GM18907 (cell line): ENCODE results near the gene MSLN.
"Not testable (repeated sequence)": the region's sequence is repeated elsewhere in the genome, so short reads cannot be mapped to it uniquely, and the experiment has no call there.

Experiments
- ATAC-seq: cut with Tn5 transposase; IDR thresholded peaks from one replicate; pipeline ENCODE4 v1.9.1; 2021; ENCODE audit warnings: mild to moderate bottlenecking, moderate library complexity; ENCODE audit not compliant: unreplicated experiment

The MSLN gene

DNA sequence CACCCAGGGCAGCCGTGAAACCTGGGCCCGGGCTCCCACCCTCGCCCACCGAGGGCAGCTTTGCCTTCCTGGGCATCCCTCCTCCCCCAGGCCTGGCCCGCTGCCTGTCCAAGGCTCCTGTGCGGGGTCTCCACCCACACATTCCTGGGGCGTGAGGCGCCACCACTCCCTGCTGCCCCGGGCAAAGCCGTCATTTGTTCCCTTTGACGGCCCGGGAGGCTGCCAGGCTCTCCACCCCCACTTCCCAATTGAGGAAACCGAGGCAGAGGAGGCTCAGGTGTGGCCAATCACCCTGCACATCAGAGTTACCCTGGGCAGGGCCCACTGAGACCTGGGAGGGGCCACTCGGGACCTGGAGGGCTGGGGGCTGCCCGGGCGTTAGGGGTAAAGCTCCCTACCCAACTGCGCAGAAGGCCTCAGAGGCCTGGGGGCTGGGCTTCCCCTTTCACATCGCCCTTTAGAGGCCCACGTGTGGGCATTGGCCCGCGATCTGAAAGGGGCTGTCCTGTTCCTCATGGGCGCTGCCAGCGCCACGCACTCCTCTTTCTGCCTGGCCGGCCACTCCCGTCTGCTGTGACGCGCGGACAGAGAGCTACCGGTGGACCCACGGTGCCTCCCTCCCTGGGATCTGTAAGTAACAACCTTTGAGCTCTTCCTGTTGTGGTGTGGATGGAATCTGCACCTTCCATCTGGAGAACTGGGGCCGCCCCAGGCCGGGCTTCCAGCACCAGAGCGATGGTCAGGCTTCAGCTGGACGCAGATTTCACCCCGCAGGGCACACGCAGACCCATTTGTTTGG, at the start of gene MSLN:
MSLN (plus strand) TSS at position 190 of the 799 bp plus-strand sequence. CDS start 1,947 bp downstream, outside the sequence.
- ATAC-seq, result no peak

DNA sequence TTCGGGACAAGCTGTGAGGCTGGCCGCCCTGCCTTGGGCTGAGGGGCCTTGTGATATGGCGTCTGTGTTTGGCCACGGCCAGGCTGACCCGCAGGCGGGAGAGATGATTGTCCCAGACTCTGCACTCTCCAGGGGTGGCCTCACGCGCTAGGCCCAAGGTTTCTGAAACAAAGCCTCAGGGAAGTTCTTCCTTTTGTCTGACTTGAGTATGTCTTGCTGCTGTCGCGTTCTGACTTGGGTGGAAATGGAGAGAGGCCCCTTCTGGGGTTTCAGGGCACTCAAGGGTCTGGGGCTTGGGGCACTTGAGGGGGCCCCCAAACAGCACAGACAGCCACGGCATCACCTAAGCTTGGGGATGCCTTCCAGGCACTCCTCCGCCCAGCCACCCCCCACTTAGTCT, 49.5 kb upstream of the MSLN start:
- no peak for ATAC-seq

DNA sequence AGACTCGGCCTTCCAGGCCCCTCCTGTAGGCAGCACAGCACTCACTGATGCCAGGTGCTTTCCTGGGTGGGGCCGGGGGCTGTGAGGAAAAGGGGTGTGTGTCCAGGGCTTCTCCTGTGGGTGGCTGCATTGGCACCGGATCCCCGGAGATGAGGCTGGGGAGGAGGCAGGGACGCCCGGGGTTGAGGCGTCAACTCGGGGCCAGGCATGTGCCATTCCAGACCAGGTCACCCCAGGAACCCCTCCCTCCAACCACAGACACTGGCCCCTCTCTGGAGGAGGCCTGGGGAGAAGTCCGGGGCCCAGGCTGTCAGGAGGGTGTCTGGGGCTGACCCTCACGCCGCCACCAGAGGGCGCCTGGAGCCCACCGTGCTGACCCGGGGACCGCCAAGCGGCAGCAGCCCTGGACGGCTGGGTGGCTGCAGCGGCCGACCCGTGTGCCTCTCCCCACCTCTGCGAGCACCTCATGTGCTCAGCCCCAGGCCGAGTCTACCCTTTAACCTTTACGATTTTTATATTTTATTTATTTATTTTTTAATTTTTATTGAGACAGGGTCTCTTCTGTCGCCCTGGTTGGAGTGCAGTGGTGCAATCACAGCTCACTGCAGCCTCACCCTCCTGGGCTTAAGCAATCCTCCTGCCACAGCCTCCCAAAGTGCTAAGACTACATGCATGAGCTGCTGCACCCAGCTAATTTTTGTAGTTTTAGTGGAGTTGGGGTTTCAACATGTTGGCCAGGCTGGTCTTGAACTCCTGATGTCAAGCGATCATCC, 48.8 kb upstream of the MSLN start:
- ATAC-seq, result peak; percentile 46

DNA sequence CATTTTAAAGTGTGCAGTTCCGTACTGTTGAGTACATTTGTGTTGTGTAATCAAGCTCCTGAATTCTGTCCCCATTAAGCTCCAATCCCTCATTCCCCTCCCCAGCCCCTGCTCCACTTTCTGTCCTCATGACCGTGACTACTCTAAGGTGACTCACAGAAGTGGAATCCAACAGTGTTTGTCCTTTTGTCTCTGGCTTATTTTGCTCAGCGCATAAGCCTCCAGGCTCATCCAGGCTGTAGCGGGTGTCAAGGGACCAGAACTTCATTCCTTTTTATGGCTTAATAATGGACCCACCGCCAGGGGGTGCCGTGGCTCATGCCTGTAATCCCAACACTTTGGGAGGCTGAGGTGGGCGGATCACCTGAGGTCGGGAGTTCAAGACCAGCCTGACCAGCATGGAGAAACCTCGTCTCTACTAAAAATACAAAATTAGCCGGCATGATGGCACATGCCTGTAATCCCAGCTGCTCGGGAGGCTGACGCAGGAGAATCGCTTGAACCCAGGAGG, 47.7 kb upstream of the MSLN start:
- ATAC-seq, result not testable (repeated sequence)

DNA sequence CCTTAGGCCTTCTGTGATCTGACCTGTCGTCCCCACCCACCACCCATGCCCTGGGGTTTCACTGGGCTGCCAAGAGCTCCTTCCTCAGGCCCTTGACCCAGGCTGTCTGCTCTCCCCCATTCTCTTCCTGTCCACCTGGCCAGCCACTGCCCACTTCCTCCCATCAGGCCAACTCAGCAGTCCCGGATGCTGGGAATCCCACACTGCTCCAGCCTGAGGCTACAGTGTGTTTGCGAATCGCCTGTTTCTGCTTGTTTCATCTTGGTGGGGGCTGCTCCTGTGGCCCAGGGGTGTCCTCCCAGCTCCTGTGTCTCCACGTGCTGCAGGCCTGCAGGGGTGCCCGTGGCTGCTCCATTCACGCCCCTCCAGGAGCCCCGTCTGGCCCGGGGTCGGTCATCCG, 46.5 kb upstream of the MSLN start:
- no peak for ATAC-seq

DNA sequence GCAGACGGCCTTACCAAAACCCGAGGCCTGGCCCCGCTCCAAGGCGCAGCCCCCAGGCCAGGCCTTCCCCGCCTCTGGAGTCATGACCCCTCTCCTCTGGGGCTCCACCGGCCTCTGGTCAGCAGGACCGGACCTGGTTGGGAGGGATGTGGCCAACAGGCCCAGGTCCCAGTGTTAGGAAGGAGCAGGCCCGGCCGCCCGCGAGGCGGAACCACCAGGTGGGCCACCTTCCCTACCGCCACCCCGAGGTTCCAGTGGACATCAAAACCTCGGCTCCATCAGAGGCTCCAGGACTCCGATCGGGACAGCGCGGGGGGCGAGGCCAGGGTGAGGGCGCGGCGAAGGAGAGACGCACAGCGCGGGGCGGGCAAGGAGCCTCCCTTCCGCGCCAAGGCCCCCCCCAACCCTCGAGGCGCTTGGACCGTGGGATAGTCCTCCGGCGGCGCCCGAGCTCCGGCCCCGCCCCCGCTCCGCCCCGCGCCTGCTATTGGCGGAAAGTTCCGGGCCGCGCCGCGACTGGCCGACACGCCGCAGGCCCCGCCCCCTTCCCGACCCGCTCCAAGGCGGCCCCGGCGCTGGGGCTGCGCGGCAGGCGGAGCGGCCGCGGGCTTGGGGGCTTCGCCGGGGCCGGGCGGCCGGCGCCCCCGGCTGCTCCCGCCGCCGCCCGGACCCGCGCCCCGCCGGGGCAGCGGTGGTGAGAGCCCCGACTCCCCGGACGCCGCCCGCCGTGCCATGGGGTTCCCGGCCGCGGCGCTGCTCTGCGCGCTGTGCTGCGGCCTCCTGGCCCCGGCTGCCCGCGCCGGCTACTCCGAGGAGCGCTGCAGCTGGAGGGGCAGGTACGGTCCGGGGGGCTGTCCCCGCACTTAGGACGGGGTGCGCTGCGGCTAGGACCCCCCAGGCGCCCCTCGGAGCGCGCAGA, 45.7 kb upstream of the MSLN start, which contains the start of gene METRN:
METRN (plus strand) TSS at position 561 of the 919 bp plus-strand sequence; CDS start at position 733, 172 bp downstream.
- ATAC-seq, result peak; percentile 54

DNA sequence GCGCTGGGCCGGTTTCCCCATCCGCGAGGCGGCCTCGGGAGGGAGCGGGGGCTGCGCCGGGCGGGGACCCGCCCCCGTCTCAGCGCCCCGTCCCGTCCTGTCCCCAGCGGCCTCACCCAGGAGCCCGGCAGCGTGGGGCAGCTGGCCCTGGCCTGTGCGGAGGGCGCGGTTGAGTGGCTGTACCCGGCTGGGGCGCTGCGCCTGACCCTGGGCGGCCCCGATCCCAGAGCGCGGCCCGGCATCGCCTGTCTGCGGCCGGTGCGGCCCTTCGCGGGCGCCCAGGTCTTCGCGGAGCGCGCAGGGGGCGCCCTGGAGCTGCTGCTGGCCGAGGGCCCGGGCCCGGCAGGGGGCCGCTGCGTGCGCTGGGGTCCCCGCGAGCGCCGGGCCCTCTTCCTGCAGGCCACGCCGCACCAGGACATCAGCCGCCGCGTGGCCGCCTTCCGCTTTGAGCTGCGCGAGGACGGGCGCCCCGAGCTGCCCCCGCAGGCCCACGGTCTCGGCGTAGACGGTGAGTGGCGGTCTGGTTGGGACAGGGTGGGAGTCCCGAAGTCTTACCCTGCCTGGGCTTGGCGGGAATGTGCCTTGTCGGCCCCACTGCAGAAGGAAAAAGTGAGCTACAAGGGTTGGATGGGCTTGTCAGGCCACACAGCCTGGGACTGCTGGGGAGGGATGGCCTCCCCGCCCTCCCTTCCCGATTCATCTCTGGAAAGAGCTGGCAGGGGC, 44.9 kb upstream of the MSLN start:
- peak; percentile 5 for ATAC-seq

DNA sequence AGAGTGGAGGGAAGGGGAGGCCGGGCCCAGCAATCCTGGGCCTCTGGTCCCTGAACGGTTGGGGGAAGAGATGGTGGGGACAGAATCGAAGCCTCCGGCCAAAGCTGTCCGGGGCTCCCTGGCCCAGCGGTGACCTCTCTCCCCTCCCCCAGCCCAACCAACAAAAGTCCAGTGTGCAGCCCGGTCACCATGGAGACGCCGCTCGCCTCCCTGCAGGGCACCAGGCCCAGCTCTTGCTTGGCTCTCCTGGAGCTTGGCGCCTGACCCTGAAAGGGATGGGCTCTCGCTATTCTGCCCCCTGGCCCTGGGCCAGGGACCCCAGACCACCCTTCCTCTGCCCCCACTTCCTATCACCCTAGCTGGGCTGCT, 44.4 kb upstream of the MSLN start:
- ATAC-seq, result no peak

DNA sequence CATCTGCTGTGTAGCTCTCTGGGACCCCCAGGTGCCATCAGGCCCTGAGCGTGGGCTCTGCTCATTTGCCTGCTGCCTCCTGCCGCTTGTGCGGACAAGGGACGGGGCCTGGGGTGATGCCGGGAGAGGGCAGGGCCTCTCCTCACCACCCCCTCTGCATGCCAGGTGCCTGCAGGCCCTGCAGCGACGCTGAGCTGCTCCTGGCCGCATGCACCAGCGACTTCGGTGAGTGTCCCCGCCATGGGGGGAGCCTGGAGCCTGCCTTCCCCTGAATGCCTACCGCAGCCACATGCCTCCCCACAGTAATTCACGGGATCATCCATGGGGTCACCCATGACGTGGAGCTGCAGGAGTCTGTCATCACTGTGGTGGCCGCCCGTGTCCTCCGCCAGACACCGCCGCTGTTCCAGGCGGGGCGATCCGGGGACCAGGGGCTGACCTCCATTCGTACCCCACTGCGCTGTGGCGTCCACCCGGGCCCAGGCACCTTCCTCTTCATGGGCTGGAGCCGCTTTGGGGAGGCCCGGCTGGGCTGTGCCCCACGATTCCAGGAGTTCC, 43.7 kb upstream of the MSLN start:
- ATAC-seq, result no peak

DNA sequence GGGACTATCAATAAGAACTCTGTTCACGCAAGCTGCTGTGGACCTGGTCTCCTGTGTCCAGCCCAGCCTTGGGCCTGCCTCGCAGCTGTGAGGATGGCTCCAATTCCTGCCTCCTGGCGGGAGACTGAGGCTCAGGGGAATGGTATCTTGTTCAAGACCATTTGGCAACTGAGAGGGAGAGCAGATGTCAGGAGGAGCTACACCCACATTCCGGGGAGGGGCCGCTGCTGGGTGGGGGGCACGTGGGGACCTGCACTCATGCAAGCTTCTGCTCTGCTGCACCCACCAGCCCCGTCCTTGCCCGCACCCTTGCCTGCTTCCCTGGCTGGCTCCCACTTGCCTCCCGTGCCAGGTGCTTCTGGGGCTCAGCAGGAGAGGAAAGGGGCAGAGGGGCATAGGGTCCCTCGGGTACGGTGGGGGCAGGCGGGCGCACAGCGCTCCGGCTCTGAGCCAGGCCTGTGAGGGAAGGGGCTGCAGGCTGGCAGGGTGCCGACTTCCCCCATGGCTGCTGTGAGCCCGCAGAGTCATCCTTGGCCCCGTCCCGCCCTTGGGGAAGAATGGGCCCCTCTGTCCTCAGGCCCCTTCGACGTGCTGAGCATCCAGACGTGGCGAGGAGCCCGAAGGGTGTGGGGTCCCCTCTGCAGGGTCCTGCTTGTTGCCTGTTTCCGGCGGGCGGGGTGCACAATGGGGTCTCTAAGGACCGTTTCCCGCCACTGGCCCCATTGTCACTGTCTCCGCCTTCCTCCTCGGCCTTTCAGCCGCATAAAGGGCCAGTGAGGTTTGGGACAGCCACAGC, 42.9 kb upstream of the MSLN start:
- ATAC-seq, result no peak

DNA sequence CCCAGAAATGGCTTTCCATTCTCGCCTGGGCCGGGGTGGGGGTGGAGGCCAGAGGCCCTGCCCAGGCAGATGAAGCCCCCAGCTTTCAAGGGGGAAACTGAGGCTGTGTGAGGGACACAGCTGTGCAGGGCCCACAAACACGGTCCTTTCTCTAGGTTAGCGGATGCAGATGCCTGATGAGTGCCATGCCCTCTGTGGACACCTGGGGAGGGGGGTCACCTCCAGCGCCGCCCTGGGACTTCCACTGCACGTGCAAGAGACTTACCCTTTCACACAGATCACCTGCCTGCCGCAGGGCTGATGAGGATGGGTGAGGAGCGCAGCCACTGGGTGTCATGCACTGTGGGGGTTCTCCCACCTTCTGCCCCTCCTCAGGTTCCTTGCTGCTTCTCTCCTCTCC, 42.1 kb upstream of the MSLN start:
- ATAC-seq, result no peak

DNA sequence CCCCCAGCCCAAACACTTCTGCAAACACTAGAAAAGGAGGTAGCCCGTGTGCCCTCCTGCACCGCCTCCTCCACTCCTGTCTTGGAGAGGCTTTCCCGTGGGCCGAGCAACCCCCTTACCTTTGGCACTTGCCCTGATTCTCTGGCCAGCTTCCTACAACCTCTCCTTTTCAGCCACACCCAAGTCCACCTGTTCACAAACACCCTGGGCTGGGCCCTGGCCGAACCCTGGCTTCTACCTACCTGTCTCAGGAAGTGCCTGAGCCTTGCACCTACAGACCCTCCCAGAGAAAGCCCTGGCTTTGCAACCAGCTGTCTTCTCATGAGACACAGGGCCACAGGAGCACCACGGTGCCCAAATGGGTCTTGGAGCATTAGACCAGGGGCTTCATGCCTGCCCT, 41.6 kb upstream of the MSLN start:
- ATAC-seq, result no peak

DNA sequence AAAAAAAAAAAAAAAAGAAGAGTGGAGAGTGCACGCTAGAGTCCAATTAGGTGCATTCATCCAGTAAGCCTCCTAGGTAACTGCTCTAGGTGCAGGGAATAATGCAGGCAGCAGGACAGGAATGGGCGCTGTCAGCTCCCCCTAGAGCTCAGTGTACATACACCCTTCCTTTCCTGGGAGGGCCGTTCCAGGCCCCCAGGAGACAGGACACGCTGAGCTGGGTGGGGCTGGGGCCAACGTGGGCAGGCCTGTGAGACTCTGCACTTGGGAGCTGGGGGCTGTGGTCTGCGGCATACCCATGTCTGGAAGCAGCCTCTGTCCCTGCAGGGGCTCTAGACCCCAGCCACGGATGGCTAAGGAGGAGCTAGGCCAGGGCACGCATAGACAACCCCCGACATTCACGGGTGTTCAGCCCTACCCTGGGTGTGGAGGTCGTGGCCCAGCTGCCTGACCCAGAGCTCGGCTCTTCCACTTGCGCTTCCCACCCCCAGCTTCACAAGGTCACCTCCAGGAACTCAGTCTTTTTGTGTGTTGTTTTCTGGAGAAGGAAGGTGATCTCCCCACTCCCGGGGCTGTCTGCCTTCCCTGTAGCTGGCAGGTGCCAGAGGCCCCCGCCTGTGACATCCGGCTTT, 40.6 kb upstream of the MSLN start:
- ATAC-seq, result no peak

DNA sequence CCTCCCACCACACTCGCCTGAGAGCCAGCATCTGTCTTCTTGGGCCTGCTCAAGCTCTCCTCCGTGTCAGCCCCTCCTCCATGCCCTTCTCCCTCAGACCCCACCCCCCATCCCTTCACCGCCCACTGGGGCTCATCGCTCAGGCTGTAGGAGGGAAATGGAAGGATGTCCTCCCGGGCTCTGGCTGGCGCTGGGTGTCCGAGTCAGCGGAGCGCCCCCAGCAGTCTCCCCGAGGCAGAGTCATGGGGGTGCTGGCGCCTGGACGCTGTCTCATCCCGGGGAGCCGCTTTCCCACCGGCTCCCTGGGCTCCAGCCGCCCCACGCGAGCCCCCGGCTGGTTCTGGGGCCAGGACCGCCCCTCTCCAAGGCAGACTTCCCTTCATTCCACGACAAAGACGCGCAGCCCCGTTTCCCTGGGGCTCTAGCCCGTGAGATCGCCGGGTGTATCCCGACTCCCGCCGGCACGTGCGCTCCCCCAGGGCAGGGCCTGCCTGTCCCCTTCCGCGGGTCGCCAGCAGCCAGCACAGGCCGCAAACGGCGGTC, 40.0 kb upstream of the MSLN start:
- ATAC-seq, result peak; percentile 24

DNA sequence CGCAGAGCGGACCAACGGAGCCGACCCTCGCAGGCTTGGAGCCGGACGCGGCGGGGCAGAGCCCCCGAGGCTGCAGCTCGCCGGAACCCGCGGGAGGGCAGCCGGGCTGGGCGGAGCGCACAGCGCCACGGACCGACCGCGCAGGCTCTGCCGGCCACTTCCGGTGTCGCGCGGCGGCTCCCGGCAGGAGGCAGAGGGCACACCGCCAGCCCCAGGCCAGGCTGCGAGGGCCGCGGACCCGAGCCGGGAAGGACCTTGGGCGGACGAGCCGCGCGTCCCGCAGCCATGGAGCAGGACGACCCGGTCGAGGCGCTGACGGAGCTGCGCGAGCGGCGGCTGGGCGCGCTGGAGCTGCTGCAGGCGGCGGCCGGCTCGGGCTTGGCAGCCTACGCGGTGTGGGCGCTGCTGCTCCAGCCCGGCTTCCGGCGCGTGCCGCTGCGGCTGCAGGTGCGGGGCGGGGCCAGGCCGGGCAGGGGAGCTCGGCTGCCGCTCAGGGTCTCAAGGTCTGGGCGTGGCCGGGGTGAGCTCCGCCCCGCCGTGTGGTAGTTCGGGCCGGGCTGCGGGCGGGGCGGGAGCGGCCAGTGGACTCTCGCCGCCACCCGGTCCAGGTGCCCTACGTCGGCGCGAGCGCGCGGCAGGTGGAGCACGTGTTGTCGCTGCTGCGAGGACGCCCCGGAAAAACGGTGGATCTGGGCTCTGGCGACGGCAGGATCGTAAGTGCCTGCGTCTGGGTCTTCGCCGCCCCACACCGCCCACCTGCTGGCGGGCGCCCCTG, 39.4 kb upstream of the MSLN start, which contains the start of gene ANTKMT:
ANTKMT (plus strand) TSS at position 157 of the 775 bp plus-strand sequence; CDS start at position 286, 129 bp downstream.
- ATAC-seq, result peak; percentile 64

DNA sequence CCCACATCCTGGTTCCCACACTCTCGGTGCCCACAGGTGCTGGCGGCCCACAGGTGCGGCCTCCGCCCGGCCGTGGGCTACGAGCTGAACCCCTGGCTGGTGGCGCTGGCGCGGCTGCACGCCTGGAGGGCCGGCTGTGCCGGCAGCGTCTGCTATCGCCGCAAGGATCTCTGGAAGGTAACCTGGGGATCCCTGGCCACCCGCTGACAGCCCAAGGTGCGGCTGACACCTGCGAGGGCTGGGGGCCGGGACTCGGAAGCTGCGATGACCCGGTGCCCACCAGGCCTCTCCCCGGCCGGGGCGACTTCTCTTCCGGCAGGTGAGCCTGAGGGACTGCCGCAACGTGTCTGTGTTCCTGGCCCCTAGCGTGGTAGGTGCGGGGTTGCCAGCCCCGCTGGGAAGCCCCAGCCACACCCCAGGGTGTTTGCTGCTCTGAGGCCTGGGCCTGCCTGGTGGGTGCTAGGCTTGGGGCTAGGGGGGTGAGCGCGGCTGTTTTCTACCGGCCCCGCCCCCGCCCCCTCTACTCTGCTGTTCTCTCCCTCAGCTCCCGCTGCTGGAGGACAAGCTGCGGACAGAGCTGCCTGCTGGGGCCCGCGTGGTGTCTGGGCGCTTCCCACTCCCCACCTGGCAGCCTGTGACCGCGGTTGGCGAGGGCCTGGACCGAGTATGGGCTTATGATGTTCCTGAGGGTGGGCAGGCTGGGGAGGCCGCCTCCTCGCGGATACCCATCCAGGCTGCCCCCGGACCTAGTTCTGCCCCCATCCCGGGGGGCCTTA, 38.6 kb upstream of the MSLN start:
- ATAC-seq, result no peak
